ENCODE data around the gene SNX10. TPM values are rescaled to one million over a fixed set of nuclear protein-coding genes. Genes with fewer than 3 reads are reported as not detected.
A peak's percentile ranks its signal among the peaks of the same experiment; 100 is the strongest.

The SNX10 gene
- total RNA-seq, 1 donor from 2014 or later: 4.7 TPM

DNA sequence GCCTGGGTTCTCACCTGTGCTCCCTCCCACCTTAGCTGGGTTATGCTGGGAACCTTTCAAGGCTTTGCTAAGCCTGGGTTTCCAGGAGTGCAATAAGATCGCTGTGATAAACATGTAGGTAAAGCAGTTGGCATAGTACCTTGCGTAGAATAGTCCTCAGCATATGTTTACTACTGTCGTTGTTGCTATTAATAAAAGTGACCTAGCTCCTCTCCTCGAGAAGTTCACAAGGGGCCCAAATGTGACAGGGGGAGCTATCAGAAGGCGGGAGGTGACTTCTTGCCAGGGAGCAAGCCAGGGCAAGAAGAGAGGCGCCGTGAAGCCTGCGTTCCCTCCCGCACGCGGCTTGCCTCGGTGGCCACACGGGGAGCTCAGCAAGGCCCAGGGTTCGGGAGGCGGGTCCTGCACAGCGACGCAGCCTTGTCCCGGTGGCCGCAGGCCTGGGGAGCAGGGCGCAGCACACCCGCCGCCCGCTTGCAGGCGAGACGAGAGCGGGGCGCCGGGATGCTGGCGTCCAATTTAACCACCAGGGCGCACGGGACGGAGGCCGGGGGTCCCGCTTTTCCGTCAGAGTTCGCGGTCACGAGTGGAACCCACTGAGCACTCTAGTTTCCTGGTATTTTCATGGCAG, 106.2 kb downstream of the SNX10 start:
- Mint-ChIP-seq H3K4me1 (peaks cover 38% of the 10 kb centered on the region), H3K9me3 (no peaks in the 10 kb centered on the region), H3K36me3 (no peaks in the 10 kb centered on the region), H3K27me3 (ENCODE audit: low read depth) (no peaks in the 10 kb centered on the region), H3K4me3 (peak overlapping the region; percentile 70), H3K27ac (peak overlapping the region; percentile 89)
- TF ChIP-seq CTCF (IDR thresholded peaks at IDR 0.05; ENCODE audit: unreplicated experiment): no peak
- DNase-seq (ENCODE audit: low spot score in 2 of 2, unreplicated experiment in 2 of 2): peak; percentile 34 to 67

- Mint-ChIP-seq H3K4me1 (peaks cover 38% of the 10 kb centered on the region), H3K27me3 (ENCODE audit: low read depth) (no peaks in the 10 kb centered on the region), H3K4me3 (peak overlapping the region; percentile 70), H3K27ac (peak overlapping the region; percentile 89), H3K9me3 (no peaks in the 10 kb centered on the region), H3K36me3 (no peaks in the 10 kb centered on the region)
- peak; percentile 62 to 78 for DNase-seq (ENCODE audit: low spot score in 2 of 2, unreplicated experiment in 2 of 2)
- TF ChIP-seq CTCF (IDR thresholded peaks at IDR 0.05; ENCODE audit: unreplicated experiment): no peak
Observed at GRCh38 chr7:26398427-26398755, 106.7 kb downstream of the SNX10 start.

DNA sequence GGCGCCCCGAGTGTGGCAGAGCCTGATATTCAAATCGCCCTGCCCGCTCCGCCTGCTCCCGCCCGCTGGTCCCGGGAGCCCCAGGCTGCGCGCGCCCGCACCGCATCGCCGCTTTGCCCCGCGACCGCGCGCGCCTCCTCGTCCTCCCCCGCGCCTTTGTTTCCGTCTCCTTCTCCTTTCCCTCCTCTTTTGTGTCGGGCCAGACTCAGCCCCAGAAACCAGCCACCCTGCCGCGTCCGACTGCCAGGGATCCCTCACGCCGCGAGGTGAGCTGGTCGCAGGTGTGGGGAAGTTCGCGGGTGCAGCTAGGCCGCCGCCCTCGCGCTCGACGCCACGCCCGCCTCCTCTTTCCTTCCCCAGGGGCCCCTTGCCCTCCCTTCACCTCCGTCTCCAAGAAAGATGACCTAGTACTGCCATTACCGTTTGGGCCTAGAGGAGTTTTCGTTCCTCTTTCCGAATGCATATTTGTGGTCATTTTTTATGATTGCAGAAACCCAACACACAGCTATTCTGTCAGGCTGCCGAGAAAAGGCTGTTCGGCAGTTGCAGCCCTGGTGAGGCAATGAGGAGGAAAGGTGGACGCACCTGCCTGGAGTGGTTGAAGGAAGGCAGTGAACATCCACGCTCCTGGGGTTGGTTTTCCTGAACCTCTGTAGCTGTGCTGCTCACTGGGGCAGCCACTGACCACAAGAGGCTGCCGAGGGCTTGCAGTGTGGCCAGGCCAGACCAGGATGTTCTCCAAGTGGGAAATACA, 107.3 kb downstream of the SNX10 start:
- H3K27me3 Mint-ChIP-seq (ENCODE audit: low read depth): no peaks in the 10 kb centered on the region

DNA sequence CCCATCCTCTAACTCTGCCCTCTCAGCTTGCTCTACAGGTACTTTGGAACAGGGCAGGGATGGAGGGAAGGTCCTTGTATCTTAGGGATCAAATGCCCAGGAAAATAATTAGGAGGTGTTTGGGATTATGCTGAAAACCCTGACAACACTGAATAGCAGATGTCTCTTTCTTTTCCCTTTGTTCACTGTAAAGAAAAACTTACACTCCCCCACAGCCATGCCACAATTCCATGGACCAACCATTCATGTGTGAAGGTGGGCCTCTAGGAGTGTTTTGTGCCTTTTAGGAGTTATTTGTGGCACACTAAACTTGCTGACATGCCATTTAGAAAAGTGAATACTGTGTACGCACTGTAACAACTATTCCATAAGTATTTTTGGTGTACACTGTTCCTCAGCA, 108.1 kb downstream of the SNX10 start:
- H3K27ac Mint-ChIP-seq: peak overlapping the region; percentile 99

More for the DNA sequence above, 107.3 kb downstream of the SNX10 start:
- H3K36me3 Mint-ChIP-seq: no peaks in the 10 kb centered on the region
- peak in 1 of 2 experiments; percentile 48 for DNase-seq (ENCODE audit: low spot score in 2 of 2, unreplicated experiment in 2 of 2)
- H3K9me3 Mint-ChIP-seq: no peaks in the 10 kb centered on the region
- H3K4me1 Mint-ChIP-seq: peaks cover 38% of the 10 kb centered on the region
- TF ChIP-seq CTCF (IDR thresholded peaks at IDR 0.05; ENCODE audit: unreplicated experiment): no peak
- peak overlapping the region; percentile 89 for H3K4me3 Mint-ChIP-seq
- H3K27ac Mint-ChIP-seq: peak overlapping the region; percentile 99

DNA sequence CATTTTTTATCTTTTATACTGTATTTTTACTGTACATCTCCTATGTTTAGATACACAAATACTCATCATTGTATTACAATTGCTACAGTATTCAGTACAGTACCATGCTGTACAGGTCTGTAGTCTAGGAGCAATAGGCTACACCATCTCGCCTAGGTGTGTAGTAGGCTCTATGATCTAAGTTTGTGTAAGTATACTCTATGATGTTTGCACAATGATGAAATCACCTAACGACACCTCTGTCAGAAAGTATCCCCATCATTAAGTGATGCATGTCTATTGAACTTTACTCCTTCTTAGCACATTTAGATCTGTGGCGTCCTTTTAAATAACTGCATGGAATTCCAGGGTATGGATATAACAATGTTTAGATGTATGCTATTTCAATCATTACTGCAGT, 112.0 kb downstream of the SNX10 start:
- Mint-ChIP-seq H3K27me3 (ENCODE audit: low read depth) (no peaks in the 10 kb centered on the region), H3K4me3 (no peak overlapping the region), H3K9me3 (peaks cover 17% of the 10 kb centered on the region), H3K4me1 (peaks cover 25% of the 10 kb centered on the region), H3K36me3 (peaks cover 31% of the 10 kb centered on the region), H3K27ac (no peak overlapping the region)
- TF ChIP-seq CTCF (IDR thresholded peaks at IDR 0.05; ENCODE audit: unreplicated experiment): no peak
- no peak for DNase-seq (ENCODE audit: low spot score in 2 of 2, unreplicated experiment in 2 of 2)

More for the DNA sequence above, 108.1 kb downstream of the SNX10 start:
- TF ChIP-seq CTCF (IDR thresholded peaks at IDR 0.05; ENCODE audit: unreplicated experiment): no peak
- Mint-ChIP-seq H3K27me3 (ENCODE audit: low read depth) (no peaks in the 10 kb centered on the region), H3K4me3 (peak overlapping the region; percentile 89), H3K4me1 (peaks cover 40% of the 10 kb centered on the region), H3K9me3 (no peaks in the 10 kb centered on the region), H3K36me3 (peaks cover 2% of the 10 kb centered on the region)
- no peak for DNase-seq (ENCODE audit: low spot score in 2 of 2, unreplicated experiment in 2 of 2)

All from mesothelial cell of epicardium (in vitro differentiated cells).